A549 (cell line): ENCODE data around the gene TMEM108. TPM values are rescaled to one million over a fixed set of nuclear protein-coding genes. Genes with fewer than 3 reads are reported as not detected.

Experiments used
- ATAC-seq, 2 experiments: fragments of 200-7000 bp in 1 of 2; fragments of >200 bp in 1 of 2; cut with Nextera tagmentation in 1 of 2; cut with Tn5 transposase in 1 of 2; 3 replicates each; pipeline versions ENCODE4 v1.8.0 to v1.9.1; 2018 to 2020; ENCODE audit warnings: mild to moderate bottlenecking in 1 of 2, moderate library complexity in 1 of 2
- CTCF ChIA-PET: fragments of 300-600 bp; sonication (Branson Sonifier 250); formaldehyde crosslinking; extraction: SDS; loops from one replicate; lab custom pipeline; 2021; ENCODE audit warnings: antibody characterized with exemption, inconsistent platforms; lab: Yijun Ruan, JAX
- POLR2A ChIA-PET: fragments of 350-600 bp; formaldehyde crosslinking; extraction: SDS; loops from one replicate; lab custom pipeline; 2021; ENCODE audit warnings: antibody characterized with exemption, inconsistent platforms; lab: Yijun Ruan, JAX
- DNase-seq, 2 experiments: peaks; one replicate each; pipeline versions ENCODE4 v3.0.0 to v3.0.0-alpha.2; 2011 to 2016; ENCODE audit warnings: low read depth in 1 of 2, low spot score in 1 of 2
- FAIRE-seq: peaks from 2 replicates; lab custom pipeline; 2011; peaks lifted over from hg19 to GRCh38; lab: Jason Lieb, UNC
- H3K27ac ChIP-seq, 2 experiments: fragments of >200 bp; sonication (Bioruptor Twin); formaldehyde crosslinking; 3 replicates each; pipeline ENCODE4 v1.5.1; 2016 to 2017
- H3K4me1 ChIP-seq: fragments of >200 bp; sonication (Bioruptor Twin); formaldehyde crosslinking; 3 replicates; pipeline ENCODE4 v1.6.1; 2016
- H3K4me2 ChIP-seq: fragments of >200 bp; sonication (Bioruptor Twin); formaldehyde crosslinking; 3 replicates; pipeline ENCODE4 v1.6.1; 2016
- H3K4me3 ChIP-seq: fragments of >200 bp; sonication (Bioruptor Twin); formaldehyde crosslinking; 3 replicates; pipeline ENCODE4 v1.5.1; 2016
- H3K9me3 ChIP-seq: fragments of >200 bp; sonication (Bioruptor Twin); formaldehyde crosslinking; 3 replicates; pipeline ENCODE4 v1.6.1; 2016
- CBX2 ChIP-seq: fragments of 200-600 bp; sonication (generic); IDR thresholded peaks from 2 replicates; pipeline ENCODE4 v1.6.1; 2016; ENCODE audit warnings: low read depth, mild to moderate bottlenecking, borderline replicate concordance
- CEBPB ChIP-seq, 2 experiments: fragments of >200 bp in 1 of 2; sonication (Bioruptor Twin) in 1 of 2; formaldehyde crosslinking in 1 of 2; IDR thresholded peaks; 2 replicates each; pipeline ENCODE4 v1.6.1; 2012 to 2016
- CHD2 ChIP-seq: fragments of 150-350 bp; IDR thresholded peaks from 2 replicates; pipeline ENCODE4 v1.6.1; 2014; ENCODE audit warnings: low read length; ENCODE audit not compliant: partially characterized antibody
- CHD4 ChIP-seq: fragments of 200-600 bp; sonication (generic); IDR thresholded peaks from 2 replicates; pipeline ENCODE4 v1.6.1; 2016; ENCODE audit warnings: antibody characterized with exemption, mild to moderate bottlenecking, borderline replicate concordance
- EHF ChIP-seq: fragments of 250-450 bp; sonication (Bioruptor Pico); IDR thresholded peaks from 2 replicates; pipeline ENCODE4 v1.5.0; 2020; ENCODE audit warnings: mild to moderate bottlenecking
- ESRRA ChIP-seq: fragments of 150-350 bp; IDR thresholded peaks from 2 replicates; pipeline ENCODE4 v1.6.1; 2014; ENCODE audit warnings: mild to moderate bottlenecking, low read length, borderline replicate concordance
- FOSB ChIP-seq: fragments of 250-450 bp; sonication (Bioruptor Pico); IDR thresholded peaks from 2 replicates; pipeline ENCODE4 v1.5.0; 2020; ENCODE audit warnings: mild to moderate bottlenecking, moderate library complexity
- FOSL2 ChIP-seq, 2 experiments: fragments of 450-650 bp in 1 of 2; fragments of >200 bp in 1 of 2; sonication (Bioruptor Twin) in 1 of 2; formaldehyde crosslinking; IDR thresholded peaks; 2 replicates each; pipeline versions ENCODE4 v1.5.0 to v1.6.1; 2016 to 2020; ENCODE audit warnings: mild to moderate bottlenecking in 1 of 2, moderate library complexity in 1 of 2
- FOXS1 ChIP-seq: fragments of 250-450 bp; sonication (Bioruptor Pico); IDR thresholded peaks from 2 replicates; pipeline ENCODE4 v1.5.0; 2020; ENCODE audit warnings: mild to moderate bottlenecking, moderate library complexity
- HDAC2 ChIP-seq: fragments of 200-600 bp; sonication (generic); IDR thresholded peaks from 2 replicates; pipeline ENCODE4 v1.6.1; 2016
- HOXA7 ChIP-seq: fragments of 250-450 bp; sonication (Bioruptor Pico); IDR thresholded peaks from 2 replicates; pipeline ENCODE4 v1.5.0; 2020; ENCODE audit warnings: mild to moderate bottlenecking, moderate library complexity
- HOXB13 ChIP-seq: fragments of 250-450 bp; sonication (Bioruptor Pico); IDR thresholded peaks from 2 replicates; pipeline ENCODE4 v1.5.0; 2020; ENCODE audit warnings: low read depth, mild to moderate bottlenecking, moderate library complexity
- HOXB5 ChIP-seq: fragments of 250-450 bp; sonication (Bioruptor Pico); IDR thresholded peaks from 2 replicates; pipeline ENCODE4 v1.5.0; 2020; ENCODE audit warnings: mild to moderate bottlenecking, moderate library complexity
- JUN ChIP-seq, 2 experiments: fragments of >200 bp; sonication (Bioruptor Twin); formaldehyde crosslinking; IDR thresholded peaks; 2 replicates in 1 of 2; 3 replicates in 1 of 2; pipeline ENCODE4 v1.6.1; 2016 to 2017
- KDM1A ChIP-seq: fragments of 200-600 bp; sonication (generic); IDR thresholded peaks from 2 replicates; pipeline ENCODE4 v1.6.1; 2016; ENCODE audit warnings: low read depth, mild to moderate bottlenecking
- KDM5A ChIP-seq: fragments of 200-600 bp; sonication (generic); IDR thresholded peaks from 2 replicates; pipeline ENCODE4 v1.6.1; 2016; ENCODE audit warnings: antibody characterized with exemption, mild to moderate bottlenecking
- MAX ChIP-seq: IDR thresholded peaks from 2 replicates; pipeline ENCODE4 v1.6.1; 2012
- NFE2L2 ChIP-seq: fragments of 150-350 bp; conservative IDR thresholded peaks from 2 replicates; pipeline ENCODE4 v1.6.1; 2014; ENCODE audit warnings: low read length
- PHF8 ChIP-seq: fragments of 200-600 bp; sonication (generic); IDR thresholded peaks from 2 replicates; pipeline ENCODE4 v1.6.1; 2016; ENCODE audit warnings: low read depth, mild to moderate bottlenecking, antibody characterized with exemption, moderate library complexity, borderline replicate concordance
- POLR2AphosphoS2 ChIP-seq: conservative IDR thresholded peaks from 2 replicates; pipeline ENCODE4 v1.6.1; 2012; ENCODE audit warnings: low read length, improper control_type of control experiment, inconsistent platforms
- RNF2 ChIP-seq: fragments of 200-600 bp; sonication (generic); IDR thresholded peaks from 2 replicates; pipeline ENCODE4 v1.6.1; 2016; ENCODE audit warnings: low read depth, mild to moderate bottlenecking, antibody characterized with exemption, moderate library complexity, borderline replicate concordance
- WGBS: methylation state at CpG from one replicate; pipeline ENCODE4 v1.1.6; 2017; ENCODE audit errors: missing lambda C conversion rate; 5-methylcytosine and 5-hydroxymethylcytosine counted together
- polyA plus RNA-seq, 4 experiments: library from polyadenylated mRNA; depleted of rRNA in 3 of 4; stranded (reverse); fragments of >200 nt; fragmentation: RNase III in 1 of 4; extraction: RNeasy Plus Mini Kit Qiagen cat#74134 plus additional on column Dnase treatment in 1 of 4; gene quantifications; 2 replicates in 3 of 4; 3 replicates in 1 of 4; pipeline ENCODE4 v1.2.3, GENCODE V29; 2011 to 2017
- TF ChIP-seq, protein P1 (sequence below): fragments of 450-650 bp; IDR thresholded peaks from 2 replicates; pipeline ENCODE4 v1.6.1; 2014; ENCODE audit warnings: antibody characterized with exemption
- TF ChIP-seq, protein P2 (sequence below): fragments of 150-350 bp; IDR thresholded peaks from 2 replicates; pipeline ENCODE4 v1.6.1; 2014; ENCODE audit warnings: low read depth, mild to moderate bottlenecking, low read length
- TF ChIP-seq, protein P3 (sequence below): IDR thresholded peaks from 2 replicates; pipeline ENCODE4 v1.6.1; 2012; ENCODE audit warnings: low read depth, borderline replicate concordance
- TF ChIP-seq, protein P4 (sequence below): fragments of 250-450 bp; sonication (Bioruptor Pico); IDR thresholded peaks from 2 replicates; pipeline ENCODE4 v1.5.0; 2020; ENCODE audit warnings: low read depth, mild to moderate bottlenecking, moderate library complexity
- TF ChIP-seq, protein P5 (sequence below): fragments of 200-600 bp; sonication (generic); IDR thresholded peaks from 2 replicates; pipeline ENCODE4 v1.6.1; 2016; ENCODE audit warnings: antibody characterized with exemption, mild to moderate bottlenecking, moderate library complexity

TMEM108 gene
- polyA plus RNA-seq, 2 of the 4 experiments (the other 2 are of a cell fraction): not detected

GRCh38 chr3:133188996-133189395 lies 150.8 kb downstream of the TMEM108 start (continued):
- TF ChIP-seq, protein P1, sequence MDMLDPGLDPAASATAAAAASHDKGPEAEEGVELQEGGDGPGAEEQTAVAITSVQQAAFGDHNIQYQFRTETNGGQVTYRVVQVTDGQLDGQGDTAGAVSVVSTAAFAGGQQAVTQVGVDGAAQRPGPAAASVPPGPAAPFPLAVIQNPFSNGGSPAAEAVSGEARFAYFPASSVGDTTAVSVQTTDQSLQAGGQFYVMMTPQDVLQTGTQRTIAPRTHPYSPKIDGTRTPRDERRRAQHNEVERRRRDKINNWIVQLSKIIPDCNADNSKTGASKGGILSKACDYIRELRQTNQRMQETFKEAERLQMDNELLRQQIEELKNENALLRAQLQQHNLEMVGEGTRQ: no peak
- no peak for TF ChIP-seq JUN (IDR thresholded peaks at IDR 0.05)
- TF ChIP-seq PHF8: no peak
- TF ChIP-seq HOXB13 (CRISPR knock-in tag): no peak
- no peak for TF ChIP-seq KDM1A
- no peak for TF ChIP-seq CHD2

DNA sequence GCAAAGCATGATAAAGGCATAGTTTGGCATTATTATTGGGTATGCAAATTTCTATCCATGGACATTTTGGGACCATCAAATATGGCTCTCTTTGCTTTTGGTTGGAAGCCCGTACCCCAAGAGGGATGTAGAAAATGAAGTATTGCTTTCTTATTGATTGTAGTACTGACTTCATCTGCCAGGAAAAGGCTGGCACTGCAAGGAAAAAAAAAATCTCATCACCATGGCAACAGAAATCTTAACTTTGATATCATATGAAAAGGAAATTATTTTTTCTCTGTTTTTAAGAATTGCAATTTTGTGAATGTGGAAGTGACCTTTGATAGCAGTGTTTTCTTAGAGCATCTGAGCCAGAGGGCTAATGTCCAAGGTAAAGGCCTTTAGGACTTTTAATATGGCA lies 151.7 kb downstream of the TMEM108 start:
- CTCF ChIA-PET: no interaction called here
- FAIRE-seq (no peak), ATAC-seq (no peak), DNase-seq (no peak)
- H3K9me3 ChIP-seq: no peaks in the 10 kb centered on the region
- H3K4me3 ChIP-seq: no peak overlapping the region
- no peak overlapping the region for H3K4me2 ChIP-seq
- 0% methylated on average over 1 of the region's 1 CpG for WGBS
- TF ChIP-seq, protein P2, sequence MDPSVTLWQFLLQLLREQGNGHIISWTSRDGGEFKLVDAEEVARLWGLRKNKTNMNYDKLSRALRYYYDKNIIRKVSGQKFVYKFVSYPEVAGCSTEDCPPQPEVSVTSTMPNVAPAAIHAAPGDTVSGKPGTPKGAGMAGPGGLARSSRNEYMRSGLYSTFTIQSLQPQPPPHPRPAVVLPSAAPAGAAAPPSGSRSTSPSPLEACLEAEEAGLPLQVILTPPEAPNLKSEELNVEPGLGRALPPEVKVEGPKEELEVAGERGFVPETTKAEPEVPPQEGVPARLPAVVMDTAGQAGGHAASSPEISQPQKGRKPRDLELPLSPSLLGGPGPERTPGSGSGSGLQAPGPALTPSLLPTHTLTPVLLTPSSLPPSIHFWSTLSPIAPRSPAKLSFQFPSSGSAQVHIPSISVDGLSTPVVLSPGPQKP: no peak
- no peaks in the 10 kb centered on the region for H3K4me1 ChIP-seq
- H3K27ac ChIP-seq: no peak overlapping the region
- POLR2A ChIA-PET: no interaction called here

DNA sequence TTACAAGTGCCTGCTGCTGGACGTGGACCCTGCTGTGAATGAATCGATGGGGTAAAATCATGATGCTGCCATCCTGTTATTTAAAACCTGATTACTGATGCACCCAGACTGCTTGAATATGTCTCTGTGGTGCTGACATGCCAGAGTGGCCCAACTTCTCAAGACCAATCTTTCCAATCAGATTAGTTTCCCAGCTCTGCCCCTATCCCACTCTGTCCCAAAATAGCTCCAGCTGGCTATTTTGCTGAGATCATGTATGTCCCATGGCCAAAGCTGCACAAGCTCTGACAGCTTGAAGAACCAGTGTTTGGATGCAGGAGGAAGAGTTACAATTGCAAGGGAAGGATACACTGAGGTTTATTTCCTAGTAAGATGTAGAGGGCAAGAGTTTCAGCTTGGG lies 153.6 kb downstream of the TMEM108 start:
- no peak overlapping the region for H3K27ac ChIP-seq
- no peak overlapping the region for H3K4me3 ChIP-seq
- ATAC-seq (no peak), DNase-seq (no peak), FAIRE-seq (no peak)
- ChIA-PET POLR2A (no interaction called here), CTCF (no interaction called here)
- H3K4me1 ChIP-seq: no peaks in the 10 kb centered on the region
- H3K4me2 ChIP-seq: no peak overlapping the region
- WGBS: 0% methylated on average over 2 of the region's 2 CpGs
- H3K9me3 ChIP-seq: no peaks in the 10 kb centered on the region
- TF ChIP-seq KDM5A: no peak
- TF ChIP-seq FOXS1 (CRISPR knock-in tag): no peak
- TF ChIP-seq, protein P3, sequence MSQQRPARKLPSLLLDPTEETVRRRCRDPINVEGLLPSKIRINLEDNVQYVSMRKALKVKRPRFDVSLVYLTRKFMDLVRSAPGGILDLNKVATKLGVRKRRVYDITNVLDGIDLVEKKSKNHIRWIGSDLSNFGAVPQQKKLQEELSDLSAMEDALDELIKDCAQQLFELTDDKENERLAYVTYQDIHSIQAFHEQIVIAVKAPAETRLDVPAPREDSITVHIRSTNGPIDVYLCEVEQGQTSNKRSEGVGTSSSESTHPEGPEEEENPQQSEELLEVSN: no peak
- TF ChIP-seq HOXB5 (CRISPR knock-in tag): no peak
- TF ChIP-seq JUN (IDR thresholded peaks at IDR 0.05): no peak
- TF ChIP-seq HOXA7 (CRISPR knock-in tag): no peak

- FAIRE-seq: no peak
- no peak for TF ChIP-seq FOSB (CRISPR knock-in tag)
- TF ChIP-seq NFE2L2: no peak
- TF ChIP-seq, protein P4, sequence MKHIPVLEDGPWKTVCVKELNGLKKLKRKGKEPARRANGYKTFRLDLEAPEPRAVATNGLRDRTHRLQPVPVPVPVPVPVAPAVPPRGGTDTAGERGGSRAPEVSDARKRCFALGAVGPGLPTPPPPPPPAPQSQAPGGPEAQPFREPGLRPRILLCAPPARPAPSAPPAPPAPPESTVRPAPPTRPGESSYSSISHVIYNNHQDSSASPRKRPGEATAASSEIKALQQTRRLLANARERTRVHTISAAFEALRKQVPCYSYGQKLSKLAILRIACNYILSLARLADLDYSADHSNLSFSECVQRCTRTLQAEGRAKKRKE (CRISPR knock-in tag): no peak
- no peak for TF ChIP-seq HOXB5 (CRISPR knock-in tag)
- no peak for TF ChIP-seq CEBPB (IDR thresholded peaks at IDR 0.05)
- no peak for TF ChIP-seq POLR2AphosphoS2
- TF ChIP-seq CHD4: no peak
- no peak for TF ChIP-seq EHF (CRISPR knock-in tag)
- TF ChIP-seq FOSL2 (IDR thresholded peaks at IDR 0.05): no peak
- no peak for TF ChIP-seq FOSL2 (CRISPR knock-in tag; IDR thresholded peaks at IDR 0.05)
- no peak for TF ChIP-seq CBX2
- TF ChIP-seq, protein P5, sequence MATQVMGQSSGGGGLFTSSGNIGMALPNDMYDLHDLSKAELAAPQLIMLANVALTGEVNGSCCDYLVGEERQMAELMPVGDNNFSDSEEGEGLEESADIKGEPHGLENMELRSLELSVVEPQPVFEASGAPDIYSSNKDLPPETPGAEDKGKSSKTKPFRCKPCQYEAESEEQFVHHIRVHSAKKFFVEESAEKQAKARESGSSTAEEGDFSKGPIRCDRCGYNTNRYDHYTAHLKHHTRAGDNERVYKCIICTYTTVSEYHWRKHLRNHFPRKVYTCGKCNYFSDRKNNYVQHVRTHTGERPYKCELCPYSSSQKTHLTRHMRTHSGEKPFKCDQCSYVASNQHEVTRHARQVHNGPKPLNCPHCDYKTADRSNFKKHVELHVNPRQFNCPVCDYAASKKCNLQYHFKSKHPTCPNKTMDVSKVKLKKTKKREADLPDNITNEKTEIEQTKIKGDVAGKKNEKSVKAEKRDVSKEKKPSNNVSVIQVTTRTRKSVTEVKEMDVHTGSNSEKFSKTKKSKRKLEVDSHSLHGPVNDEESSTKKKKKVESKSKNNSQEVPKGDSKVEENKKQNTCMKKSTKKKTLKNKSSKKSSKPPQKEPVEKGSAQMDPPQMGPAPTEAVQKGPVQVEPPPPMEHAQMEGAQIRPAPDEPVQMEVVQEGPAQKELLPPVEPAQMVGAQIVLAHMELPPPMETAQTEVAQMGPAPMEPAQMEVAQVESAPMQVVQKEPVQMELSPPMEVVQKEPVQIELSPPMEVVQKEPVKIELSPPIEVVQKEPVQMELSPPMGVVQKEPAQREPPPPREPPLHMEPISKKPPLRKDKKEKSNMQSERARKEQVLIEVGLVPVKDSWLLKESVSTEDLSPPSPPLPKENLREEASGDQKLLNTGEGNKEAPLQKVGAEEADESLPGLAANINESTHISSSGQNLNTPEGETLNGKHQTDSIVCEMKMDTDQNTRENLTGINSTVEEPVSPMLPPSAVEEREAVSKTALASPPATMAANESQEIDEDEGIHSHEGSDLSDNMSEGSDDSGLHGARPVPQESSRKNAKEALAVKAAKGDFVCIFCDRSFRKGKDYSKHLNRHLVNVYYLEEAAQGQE: no peak
- TF ChIP-seq ESRRA: no peak
- TF ChIP-seq HDAC2: no peak
- no peak for TF ChIP-seq MAX
- no peak for TF ChIP-seq RNF2
- ATAC-seq: no peak
- no peak overlapping the region for H3K4me3 ChIP-seq
- WGBS: 45% methylated on average over 9 of the region's 9 CpGs
- ChIA-PET POLR2A (no interaction called here), CTCF (no interaction called here)
- H3K4me2 ChIP-seq: no peak overlapping the region
- no peaks in the 10 kb centered on the region for H3K9me3 ChIP-seq
- no peaks in the 10 kb centered on the region for H3K4me1 ChIP-seq
- DNase-seq: no peak
- H3K27ac ChIP-seq: no peak overlapping the region
Measured at GRCh38 chr3:133192363-133192945, 154.3 kb downstream of the TMEM108 start.
